KMS-11 (cell line): ENCODE measurements around the gene SLC8A1.

Experiments
- H2AFZ ChIP-seq: fragments of 200-600 bp; sonication (generic); 2 replicates; pipeline ENCODE4 v1.6.1; 2016; ENCODE audit warnings: antibody characterized with exemption, mixed run types, low read depth
- H3K27ac ChIP-seq: fragments of 200-600 bp; sonication (generic); 2 replicates; pipeline ENCODE4 v1.6.1; 2016; ENCODE audit warnings: mild to moderate bottlenecking, mixed run types
- H3K27me3 ChIP-seq: fragments of 200-600 bp; sonication (generic); 2 replicates; pipeline ENCODE4 v1.6.1; 2017; ENCODE audit warnings: mild to moderate bottlenecking, low read depth, mixed run types, moderate library complexity; ENCODE audit not compliant: insufficient read depth
- H3K36me3 ChIP-seq: fragments of 200-600 bp; sonication (generic); 2 replicates; pipeline ENCODE4 v1.6.1; 2017; ENCODE audit warnings: mild to moderate bottlenecking, mixed run types; ENCODE audit not compliant: insufficient read depth
- H3K4me1 ChIP-seq: fragments of 200-600 bp; sonication (generic); 2 replicates; pipeline ENCODE4 v1.6.1; 2016; ENCODE audit warnings: mild to moderate bottlenecking, low read depth, mixed run types; ENCODE audit not compliant: poor library complexity, severe bottlenecking
- H3K4me2 ChIP-seq: fragments of 200-600 bp; sonication (generic); 2 replicates; pipeline ENCODE4 v1.7.0; 2016; ENCODE audit warnings: mild to moderate bottlenecking, mixed run types
- H3K4me3 ChIP-seq: fragments of 200-600 bp; sonication (generic); IDR thresholded peaks from 2 replicates; pipeline ENCODE4 v1.6.1; 2017; ENCODE audit warnings: low read depth, low read length, mixed read lengths; ENCODE audit not compliant: insufficient read depth
- H3K79me2 ChIP-seq: fragments of 200-600 bp; sonication (generic); 2 replicates; pipeline ENCODE4 v1.6.1; 2016; ENCODE audit warnings: low read depth, mixed run types; ENCODE audit not compliant: insufficient read depth
- H3K9ac ChIP-seq: fragments of 200-600 bp; sonication (generic); 2 replicates; pipeline ENCODE4 v1.6.1; 2016; ENCODE audit warnings: mild to moderate bottlenecking, mixed run types
- H4K20me1 ChIP-seq: fragments of 200-600 bp; sonication (generic); 2 replicates; pipeline ENCODE4 v1.6.1; 2016; ENCODE audit warnings: mild to moderate bottlenecking, mixed run types; ENCODE audit not compliant: insufficient read depth
- TF ChIP-seq, protein P1 (sequence below): fragments of 200-600 bp; sonication (generic); conservative IDR thresholded peaks from 2 replicates; pipeline ENCODE4 v1.6.1; 2017; ENCODE audit warnings: low read depth, mild to moderate bottlenecking, antibody characterized with exemption, low read length, moderate library complexity, mixed read lengths

Gene SLC8A1

DNA sequence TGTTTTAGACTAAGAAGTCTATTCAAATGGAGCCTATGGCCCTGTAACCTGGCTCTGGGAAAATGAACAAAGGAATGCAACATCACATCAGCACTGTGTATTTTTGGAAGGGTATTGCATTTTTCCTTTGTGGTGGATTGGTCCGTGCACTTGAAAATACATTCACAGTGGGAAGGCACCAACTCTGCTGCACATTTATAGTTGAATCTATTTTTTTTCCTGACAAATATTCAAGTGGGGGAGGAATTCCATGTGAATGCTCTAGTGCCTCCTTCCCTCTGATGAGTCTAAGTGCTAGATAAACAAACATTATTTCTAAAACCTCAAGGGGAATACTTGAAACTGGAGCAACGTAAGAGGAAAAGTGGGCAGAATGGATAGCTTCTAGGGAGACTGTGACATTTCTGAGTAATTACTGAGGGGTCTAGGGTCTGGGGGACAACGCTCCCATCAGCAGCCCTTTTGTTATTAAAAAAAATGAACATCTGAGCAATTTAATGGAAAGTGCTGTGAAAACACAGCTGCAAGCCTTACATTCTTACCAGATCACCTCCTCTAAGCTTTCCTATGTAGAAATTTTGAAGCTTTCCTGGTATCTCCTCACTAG, 208.2 kb downstream of the SLC8A1 start:
- Histone ChIP-seq H3K4me1 (peaks cover 3% of the 10 kb centered on the region), H4K20me1 (no peaks in the 10 kb centered on the region), H3K79me2 (no peaks in the 10 kb centered on the region), H3K4me2 (no peak overlapping the region), H3K36me3 (no peaks in the 10 kb centered on the region), H3K27ac (no peak overlapping the region), H3K27me3 (no peaks in the 10 kb centered on the region), H3K4me3 (no peak overlapping the region), H3K9ac (no peak overlapping the region), H2AFZ (no peak overlapping the region)
- TF ChIP-seq, protein P1, sequence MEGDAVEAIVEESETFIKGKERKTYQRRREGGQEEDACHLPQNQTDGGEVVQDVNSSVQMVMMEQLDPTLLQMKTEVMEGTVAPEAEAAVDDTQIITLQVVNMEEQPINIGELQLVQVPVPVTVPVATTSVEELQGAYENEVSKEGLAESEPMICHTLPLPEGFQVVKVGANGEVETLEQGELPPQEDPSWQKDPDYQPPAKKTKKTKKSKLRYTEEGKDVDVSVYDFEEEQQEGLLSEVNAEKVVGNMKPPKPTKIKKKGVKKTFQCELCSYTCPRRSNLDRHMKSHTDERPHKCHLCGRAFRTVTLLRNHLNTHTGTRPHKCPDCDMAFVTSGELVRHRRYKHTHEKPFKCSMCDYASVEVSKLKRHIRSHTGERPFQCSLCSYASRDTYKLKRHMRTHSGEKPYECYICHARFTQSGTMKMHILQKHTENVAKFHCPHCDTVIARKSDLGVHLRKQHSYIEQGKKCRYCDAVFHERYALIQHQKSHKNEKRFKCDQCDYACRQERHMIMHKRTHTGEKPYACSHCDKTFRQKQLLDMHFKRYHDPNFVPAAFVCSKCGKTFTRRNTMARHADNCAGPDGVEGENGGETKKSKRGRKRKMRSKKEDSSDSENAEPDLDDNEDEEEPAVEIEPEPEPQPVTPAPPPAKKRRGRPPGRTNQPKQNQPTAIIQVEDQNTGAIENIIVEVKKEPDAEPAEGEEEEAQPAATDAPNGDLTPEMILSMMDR, result no peak

DNA sequence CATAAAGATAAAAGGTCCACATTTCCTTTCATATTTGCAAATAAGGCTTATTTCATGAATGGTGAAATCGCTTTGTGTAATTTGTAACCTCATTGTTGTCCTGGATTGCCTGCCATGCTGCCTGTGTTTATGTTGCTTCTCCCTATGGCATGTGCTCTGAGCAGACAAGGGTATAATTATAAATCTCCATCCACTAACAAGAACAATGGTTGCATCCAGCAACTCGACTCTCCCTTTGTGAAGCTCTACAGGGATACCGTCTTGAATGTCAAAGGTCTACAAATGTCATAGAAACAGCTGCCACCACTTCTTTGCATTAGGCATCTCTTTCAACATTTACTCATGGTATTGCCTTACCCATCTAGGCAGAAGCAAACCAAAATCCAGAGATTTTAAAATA, 209.6 kb downstream of the SLC8A1 start:
- no peak overlapping the region for H3K4me3 ChIP-seq
- no peaks in the 10 kb centered on the region for H3K79me2 ChIP-seq
- no peaks in the 10 kb centered on the region for H3K36me3 ChIP-seq
- no peak overlapping the region for H3K27ac ChIP-seq
- TF ChIP-seq, protein P1, result no peak
- no peak overlapping the region for H3K4me2 ChIP-seq
- peaks cover 3% of the 10 kb centered on the region for H3K4me1 ChIP-seq
- no peak overlapping the region for H3K9ac ChIP-seq
- H4K20me1 ChIP-seq, result no peaks in the 10 kb centered on the region
- H3K27me3 ChIP-seq, result no peaks in the 10 kb centered on the region
- no peak overlapping the region for H2AFZ ChIP-seq

DNA sequence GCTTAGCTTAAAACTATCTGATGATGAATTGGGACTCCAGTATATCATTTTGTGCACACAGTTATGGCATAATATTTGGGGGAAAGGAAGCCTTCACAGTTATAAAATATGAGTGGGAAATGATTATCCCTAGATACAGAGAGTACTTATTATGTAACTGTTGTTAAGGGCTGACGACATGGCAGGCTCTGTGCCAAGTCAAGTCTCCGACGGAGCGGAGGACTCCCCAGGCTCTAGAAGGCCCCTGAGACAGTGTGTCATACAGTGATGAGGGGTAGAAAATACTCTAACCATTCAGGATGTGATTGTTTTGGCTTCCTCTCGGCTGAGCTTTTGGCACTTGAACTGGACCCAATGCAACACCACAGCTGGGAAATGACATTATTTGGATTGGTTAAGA, 211.8 kb downstream of the SLC8A1 start:
- Histone ChIP-seq H2AFZ (no peak overlapping the region), H3K4me1 (peaks cover 3% of the 10 kb centered on the region), H3K9ac (no peak overlapping the region), H3K4me3 (no peak overlapping the region), H4K20me1 (no peaks in the 10 kb centered on the region), H3K36me3 (no peaks in the 10 kb centered on the region), H3K79me2 (no peaks in the 10 kb centered on the region), H3K27ac (no peak overlapping the region), H3K4me2 (no peak overlapping the region), H3K27me3 (no peaks in the 10 kb centered on the region)
- TF ChIP-seq, protein P1, result no peak

DNA sequence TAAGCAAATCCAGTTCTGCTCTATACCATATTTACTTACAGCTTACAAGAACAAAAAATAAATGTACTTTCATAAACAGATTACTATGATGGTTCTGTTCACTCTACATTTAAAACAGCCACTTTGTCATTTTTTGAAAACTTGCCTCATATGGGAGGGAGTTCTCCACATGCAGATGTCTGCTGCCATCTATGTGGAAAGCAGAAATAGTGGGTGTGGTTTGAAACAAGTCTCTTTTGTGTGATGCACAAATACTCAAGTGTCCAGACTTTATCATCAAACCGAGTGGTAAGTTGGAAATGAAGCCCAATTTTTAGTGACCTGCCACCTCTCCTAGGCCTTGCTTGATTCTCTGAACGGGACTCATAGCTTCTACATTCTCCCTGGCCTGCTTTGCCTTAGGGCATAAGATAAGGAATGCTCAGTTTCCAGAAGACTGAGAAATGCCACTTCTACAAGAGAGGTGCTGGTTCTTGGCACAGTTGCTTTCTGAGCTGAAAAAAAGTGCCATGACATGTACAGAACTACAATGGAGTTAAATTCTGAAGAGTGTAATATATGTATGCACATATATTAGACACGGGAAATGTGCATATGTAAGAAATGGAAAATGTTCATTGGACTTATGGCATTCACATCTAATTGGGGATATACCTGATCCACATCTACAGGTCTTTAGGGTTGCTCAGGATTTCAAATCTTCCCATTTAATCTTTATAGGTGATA, 221.0 kb downstream of the SLC8A1 start:
- H3K27ac ChIP-seq, result no peak overlapping the region
- H3K36me3 ChIP-seq, result no peaks in the 10 kb centered on the region
- no peaks in the 10 kb centered on the region for H3K27me3 ChIP-seq
- TF ChIP-seq, protein P1, result no peak
- H3K4me3 ChIP-seq, result no peak overlapping the region
- no peaks in the 10 kb centered on the region for H3K79me2 ChIP-seq
- H3K9ac ChIP-seq, result no peak overlapping the region
- no peaks in the 10 kb centered on the region for H4K20me1 ChIP-seq
- H3K4me1 ChIP-seq, result no peaks in the 10 kb centered on the region
- H3K4me2 ChIP-seq, result no peak overlapping the region
- no peak overlapping the region for H2AFZ ChIP-seq
